GM18517 (cell line): ENCODE results near the gene PRDM16.

Experiments
- ATAC-seq: cut with Tn5 transposase; IDR thresholded peaks from one replicate; pipeline ENCODE4 v1.9.1; 2021; ENCODE audit warnings: mild to moderate bottlenecking, moderate library complexity; ENCODE audit not compliant: unreplicated experiment

Gene PRDM16

DNA sequence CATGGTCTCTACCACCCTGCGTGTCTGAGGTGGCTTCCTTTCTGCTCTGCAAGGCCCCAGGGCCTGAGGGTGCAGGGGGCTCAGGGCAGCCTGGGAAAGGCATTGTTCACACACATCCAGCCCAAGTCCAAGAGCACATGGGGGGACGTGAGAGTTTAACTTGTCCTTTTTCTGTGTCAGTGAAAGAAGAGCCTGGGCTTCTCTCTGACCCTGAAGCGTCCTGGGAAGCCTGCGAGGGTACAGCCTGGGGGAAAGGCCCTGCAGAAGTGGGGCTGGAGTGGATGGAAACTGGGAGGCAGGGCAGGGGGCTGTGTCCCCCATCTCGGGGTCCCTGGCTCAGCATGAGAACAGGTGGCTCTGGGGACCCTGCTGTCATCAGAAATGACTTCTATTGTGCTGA is 181.6 kb downstream of the PRDM16 start:
- ATAC-seq: no peak

DNA sequence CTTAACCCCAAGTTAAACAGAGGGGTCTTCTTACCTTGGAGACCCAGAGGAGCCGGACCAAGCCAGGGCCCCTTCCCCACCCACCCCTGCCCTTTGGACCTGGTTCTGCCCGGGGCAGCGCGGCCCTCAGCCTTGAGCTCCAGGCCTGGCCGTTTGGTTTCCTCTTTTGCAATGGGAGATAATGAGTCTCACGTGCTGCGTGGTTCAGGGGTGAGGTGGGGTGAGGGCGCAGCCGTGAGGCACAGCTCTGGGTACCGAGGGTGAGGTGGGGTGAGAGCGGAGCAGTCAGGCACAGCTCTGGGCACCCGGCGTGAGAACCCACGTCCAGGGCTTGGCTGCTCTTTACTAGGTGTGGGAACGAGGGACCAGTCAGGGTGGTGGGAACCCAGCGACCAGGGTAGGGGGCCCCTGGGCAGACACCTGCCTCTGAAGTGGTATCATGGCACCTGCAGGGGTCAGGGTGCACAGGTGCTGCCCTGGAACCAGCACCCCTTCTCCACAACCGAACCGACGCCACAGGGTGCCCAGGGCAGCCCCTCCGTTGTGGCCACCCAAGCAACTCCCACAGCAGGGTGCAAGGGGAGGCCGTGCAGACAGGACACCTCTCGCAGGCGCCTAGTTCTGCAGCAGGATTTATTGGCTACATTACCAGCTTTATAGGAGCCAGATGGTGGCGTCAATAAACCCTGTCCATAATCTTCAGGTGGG is 182.2 kb downstream of the PRDM16 start:
- ATAC-seq: no peak

GRCh38 chr1:3251807-3252428 is 182.9 kb downstream of the PRDM16 start:
- no peak for ATAC-seq

GRCh38 chr1:3255680-3256079 is 186.7 kb downstream of the PRDM16 start:
- ATAC-seq: no peak

DNA sequence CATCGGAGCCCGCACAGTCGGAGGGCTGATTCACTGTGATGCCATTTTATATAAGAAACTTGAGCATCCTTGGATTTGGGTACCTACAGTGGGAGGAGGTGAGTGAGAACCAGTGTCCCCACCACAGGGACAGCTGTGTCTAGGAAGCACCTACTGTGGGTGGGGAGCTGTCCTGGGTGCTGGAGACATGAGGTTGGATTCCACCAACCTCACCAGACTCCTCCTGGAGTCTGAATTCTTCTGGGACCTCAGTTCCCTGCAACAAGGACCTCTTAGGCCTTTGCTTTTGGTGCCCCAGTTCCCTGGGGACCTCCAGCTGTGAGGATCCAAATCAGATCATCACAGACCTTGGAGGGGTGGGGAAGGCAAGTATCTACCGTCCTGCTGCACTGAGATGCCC is 188.8 kb downstream of the PRDM16 start:
- no peak for ATAC-seq

DNA sequence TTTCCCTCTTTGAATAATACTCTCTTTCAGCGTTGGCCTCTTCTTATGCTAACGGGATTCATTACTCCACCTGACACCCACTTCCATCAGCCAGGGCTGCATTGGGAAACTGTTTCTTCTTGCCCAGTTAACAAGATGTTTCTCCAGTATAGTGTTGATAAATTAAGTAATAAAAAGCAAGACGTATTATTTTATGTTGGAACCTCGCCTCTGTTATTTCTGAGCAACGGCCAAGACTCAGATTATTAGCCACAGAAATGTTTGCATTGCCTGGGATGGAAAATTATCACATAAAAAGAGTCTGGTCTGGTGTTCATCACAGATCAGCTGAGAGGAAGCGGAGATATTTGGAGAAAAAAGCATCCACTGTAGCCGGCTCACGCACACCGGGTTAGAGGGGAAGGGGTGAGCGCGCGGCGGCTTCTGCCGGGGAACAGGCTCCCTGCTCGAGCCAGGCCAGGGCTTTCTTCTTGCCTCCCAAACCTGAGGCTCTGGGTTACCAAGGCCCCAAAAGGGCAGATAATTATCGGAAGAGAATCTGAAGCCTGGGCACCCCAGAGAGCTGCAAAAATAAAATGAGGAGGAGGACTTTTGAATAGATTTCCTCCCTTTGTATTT is 189.5 kb downstream of the PRDM16 start:
- ATAC-seq: no peak

DNA sequence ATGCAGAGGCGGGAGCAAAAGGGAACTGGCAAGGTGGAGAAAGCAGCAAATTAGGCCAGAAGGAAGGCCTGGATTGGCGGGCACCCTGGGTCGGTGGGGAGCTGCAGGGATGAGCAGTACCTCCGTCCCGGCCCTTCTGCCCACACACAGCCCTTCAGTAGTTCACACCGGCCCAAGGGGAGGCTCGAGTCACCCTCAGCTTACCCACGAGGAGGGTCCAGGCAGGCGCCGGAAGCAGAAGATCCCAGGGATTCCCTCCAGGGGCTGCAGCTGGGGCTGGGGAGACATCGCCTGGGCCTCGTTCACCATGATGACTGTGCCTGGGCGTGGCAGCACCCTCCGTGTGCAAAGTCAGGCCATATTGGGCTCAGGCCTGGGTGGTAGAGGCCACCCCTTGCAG is 190.0 kb downstream of the PRDM16 start:
- ATAC-seq: no peak

GRCh38 chr1:3261007-3261968 is 192.3 kb downstream of the PRDM16 start:
- ATAC-seq: no peak

- ATAC-seq: no peak
Observed at GRCh38 chr1:3261969-3262579, 193.1 kb downstream of the PRDM16 start.

- ATAC-seq: no peak
Observed at GRCh38 chr1:3262681-3263286, 193.8 kb downstream of the PRDM16 start.

- no peak for ATAC-seq
Observed at GRCh38 chr1:3263790-3264189, 194.8 kb downstream of the PRDM16 start.

DNA sequence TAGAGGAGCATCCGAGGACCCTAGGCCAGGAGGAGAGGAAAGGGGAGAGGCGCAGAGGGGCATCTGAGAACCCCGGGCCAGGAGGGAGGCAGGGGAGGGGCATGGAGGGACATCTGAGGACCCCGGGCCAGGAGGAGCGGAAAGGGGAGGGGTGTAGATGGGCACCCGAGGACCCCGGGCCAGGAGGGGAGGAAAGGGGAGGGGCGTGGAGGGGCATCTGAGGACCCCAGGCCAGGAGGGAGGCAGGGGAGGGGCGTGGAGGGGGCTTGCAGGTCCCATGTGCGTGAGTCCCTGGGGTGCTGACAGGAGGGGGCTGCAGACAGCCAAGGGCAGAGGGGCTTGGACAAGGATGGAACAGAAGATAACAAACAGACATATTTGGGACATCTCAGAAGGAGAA is 195.5 kb downstream of the PRDM16 start:
- no peak for ATAC-seq

DNA sequence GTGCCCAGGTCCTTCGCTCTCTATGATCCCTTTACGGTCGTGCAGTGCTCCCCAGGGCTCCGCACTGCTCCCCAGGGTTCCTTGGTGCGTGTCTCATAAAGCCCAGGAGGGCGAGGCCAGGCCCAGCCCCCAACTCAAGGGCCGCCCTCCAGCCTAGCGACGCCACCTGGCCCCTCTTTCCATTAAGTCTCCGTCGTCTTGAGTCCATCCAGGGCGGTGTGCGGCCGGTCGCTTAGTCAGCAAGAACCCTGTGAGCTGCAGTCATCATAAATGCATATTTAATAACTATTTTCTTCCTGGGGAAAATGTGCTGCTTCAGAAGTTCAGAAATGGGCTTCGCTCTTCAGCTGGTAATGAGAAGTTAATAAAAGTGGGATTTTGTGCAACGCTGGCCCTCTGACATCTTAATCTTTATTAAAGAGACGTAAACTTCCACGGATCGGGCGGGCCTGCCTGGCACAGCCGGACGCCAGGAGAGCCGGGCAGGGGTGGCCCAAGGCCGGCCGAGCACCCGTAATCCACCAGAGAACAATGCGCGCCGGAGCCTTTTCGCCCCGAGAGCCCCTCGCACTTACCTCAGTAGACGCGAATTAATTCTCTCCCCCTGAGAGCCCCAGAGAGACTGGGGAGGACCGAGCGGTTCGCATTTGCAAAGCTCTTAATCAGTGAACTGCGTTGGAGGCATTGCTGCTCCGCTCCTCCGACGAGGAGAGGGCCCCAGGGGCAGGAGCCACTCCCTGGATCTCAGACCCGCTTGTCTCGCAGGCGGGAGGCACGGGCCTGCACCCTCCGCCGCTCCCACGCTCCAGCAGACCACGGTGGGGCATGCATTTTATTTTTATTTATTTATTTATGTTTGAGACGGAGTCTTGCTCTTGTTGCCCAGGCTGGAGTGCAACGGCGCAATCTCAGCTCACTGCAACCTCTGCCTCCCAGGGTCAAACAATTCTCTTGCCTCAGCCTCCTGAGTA is 197.1 kb downstream of the PRDM16 start:
- ATAC-seq: no peak

DNA sequence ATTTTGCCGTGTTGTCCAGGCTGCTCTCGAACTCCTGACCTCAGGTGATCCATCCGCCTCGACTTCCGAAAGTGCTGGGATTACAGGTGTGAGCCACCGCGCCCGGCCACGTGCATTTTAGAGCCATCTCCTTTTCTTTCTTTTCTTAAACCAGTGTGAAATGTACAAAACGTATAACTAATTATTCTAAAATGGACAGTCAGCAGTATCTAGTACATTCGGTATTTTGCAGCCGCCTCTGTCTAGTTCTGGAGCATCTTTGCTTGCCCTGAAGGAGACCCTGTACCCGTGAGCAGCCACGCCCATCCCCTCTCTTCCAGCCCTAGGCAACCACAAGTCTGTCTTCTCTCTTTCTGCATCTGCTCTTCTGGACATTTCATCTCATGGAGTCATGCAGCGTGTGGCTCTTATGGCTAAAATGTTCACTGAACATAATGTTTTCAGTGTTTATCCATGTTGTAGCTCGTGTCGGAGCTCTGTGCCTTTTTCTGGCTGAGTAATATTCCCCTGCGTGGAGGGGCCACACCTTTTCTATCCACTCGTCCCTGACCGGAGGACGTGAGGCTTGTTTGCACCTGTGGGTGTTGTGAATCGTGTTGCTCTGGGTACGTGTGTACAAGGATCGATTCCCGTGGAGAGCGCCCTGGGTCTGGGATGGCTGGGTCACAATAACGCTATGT is 198.0 kb downstream of the PRDM16 start:
- no peak for ATAC-seq

- ATAC-seq: no peak
Observed at GRCh38 chr1:3267550-3268270, 198.7 kb downstream of the PRDM16 start.

DNA sequence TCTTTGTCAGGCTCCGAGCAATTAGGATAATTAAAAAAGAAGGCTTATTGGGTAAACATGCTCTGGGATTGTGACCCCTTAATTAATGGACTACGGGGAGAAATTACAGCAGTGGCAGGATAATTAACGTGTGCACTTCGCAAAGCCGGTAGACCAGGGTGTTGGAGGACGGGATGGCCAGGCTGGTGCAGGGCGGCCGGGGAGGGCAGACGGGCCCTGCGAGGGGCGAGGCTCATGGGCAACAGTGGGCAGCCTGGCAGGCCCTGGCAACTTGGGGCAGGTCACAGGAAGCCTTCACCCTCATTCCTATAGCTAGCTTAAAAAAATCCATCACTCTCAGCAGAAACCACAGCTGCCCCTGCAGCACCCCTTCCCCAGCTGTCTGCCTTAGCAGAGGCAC is 199.3 kb downstream of the PRDM16 start:
- ATAC-seq: no peak

DNA sequence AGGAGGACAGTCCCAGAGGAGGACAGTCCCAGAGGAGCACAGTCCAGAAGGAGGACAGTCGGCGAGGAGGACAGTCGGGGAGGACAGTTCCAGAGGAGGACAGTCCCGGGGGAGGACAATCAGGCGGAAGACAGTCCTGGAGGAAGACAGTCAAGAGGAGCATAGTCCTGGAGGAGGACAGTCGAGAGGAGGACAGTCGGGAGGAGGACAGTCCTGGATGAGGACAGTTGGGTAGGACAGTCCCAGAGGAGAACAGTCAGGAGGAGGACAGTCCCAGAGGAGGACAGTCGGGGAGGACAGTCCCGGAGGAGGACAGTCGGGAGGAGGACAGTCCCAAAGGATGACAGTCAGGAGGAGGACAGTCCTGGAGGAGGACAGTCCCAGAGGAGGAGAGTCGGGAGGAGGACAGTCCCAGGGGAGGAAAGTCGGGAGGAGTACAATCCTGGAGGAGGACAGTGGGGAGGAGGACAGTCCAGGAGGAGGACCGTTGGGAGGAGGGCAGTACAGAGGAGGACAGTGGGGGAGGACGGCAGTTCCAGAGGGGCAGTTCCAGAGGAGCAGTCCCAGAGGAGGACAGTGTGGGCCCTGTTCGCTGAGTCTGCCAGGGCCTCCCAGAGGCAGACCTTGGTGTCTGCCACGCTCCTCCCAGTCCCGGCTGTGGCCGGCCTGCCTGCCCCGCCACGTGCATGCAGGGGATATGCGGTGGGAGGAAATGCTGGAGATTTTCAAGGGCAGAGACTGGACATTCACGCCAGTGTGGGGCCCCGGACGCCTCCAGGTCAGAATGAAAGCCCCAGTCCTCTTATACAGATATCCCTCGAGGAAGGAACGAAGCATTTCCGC is 201.6 kb downstream of the PRDM16 start:
- ATAC-seq: no peak
